ENCODE measurements around the gene LRCH1. TPM values are rescaled to one million over a fixed set of nuclear protein-coding genes. Genes with fewer than 3 reads are reported as not detected.

Gene LRCH1
- total RNA-seq, 2 experiments from 2014 or later: 16.9 to 18.1 TPM

GRCh38 chr13:46605076-46605824, 52.3 kb downstream of the LRCH1 start:
- Mint-ChIP-seq H3K4me1 (peaks cover 77% of the 10 kb centered on the region), H3K27ac (no peak overlapping the region), H3K4me3 (no peak overlapping the region)

GRCh38 chr13:46605825-46606554, 53.0 kb downstream of the LRCH1 start:
- Mint-ChIP-seq H3K4me1 (peaks cover 73% of the 10 kb centered on the region), H3K9me3 (no peaks in the 10 kb centered on the region), H3K36me3 (peaks cover 7% of the 10 kb centered on the region), H3K27me3 (no peaks in the 10 kb centered on the region), H3K4me3 (no peak overlapping the region), H3K27ac (peak overlapping the region; percentile 9)
- no peak for DNase-seq

More at GRCh38 chr13:46605076-46605824, 52.3 kb downstream of the LRCH1 start:
- Mint-ChIP-seq H3K9me3 (no peaks in the 10 kb centered on the region), H3K36me3 (peaks cover 7% of the 10 kb centered on the region), H3K27me3 (no peaks in the 10 kb centered on the region)
- no peak for DNase-seq

- Mint-ChIP-seq H3K27me3 (no peaks in the 10 kb centered on the region), H3K9me3 (no peaks in the 10 kb centered on the region), H3K4me3 (no peak overlapping the region), H3K27ac (no peak overlapping the region), H3K36me3 (peaks cover 7% of the 10 kb centered on the region), H3K4me1 (peaks cover 63% of the 10 kb centered on the region)
- no peak for DNase-seq
Observed at GRCh38 chr13:46606970-46607369, 54.0 kb downstream of the LRCH1 start.

GRCh38 chr13:46607768-46608564, 55.0 kb downstream of the LRCH1 start:
- Mint-ChIP-seq H3K27ac (peak overlapping the region; percentile 35), H3K27me3 (no peaks in the 10 kb centered on the region), H3K4me1 (peaks cover 55% of the 10 kb centered on the region), H3K4me3 (no peak overlapping the region), H3K9me3 (no peaks in the 10 kb centered on the region), H3K36me3 (peaks cover 7% of the 10 kb centered on the region)
- peak; percentile 29 for DNase-seq

- Mint-ChIP-seq H3K27ac (no peak overlapping the region), H3K9me3 (no peaks in the 10 kb centered on the region), H3K4me3 (no peak overlapping the region), H3K4me1 (peaks cover 54% of the 10 kb centered on the region), H3K27me3 (no peaks in the 10 kb centered on the region), H3K36me3 (peaks cover 7% of the 10 kb centered on the region)
- no peak for DNase-seq
Observed at GRCh38 chr13:46609052-46609451, 56.1 kb downstream of the LRCH1 start.

- Mint-ChIP-seq H3K27me3 (no peaks in the 10 kb centered on the region), H3K36me3 (peaks cover 9% of the 10 kb centered on the region), H3K9me3 (no peaks in the 10 kb centered on the region), H3K4me3 (no peak overlapping the region), H3K4me1 (peaks cover 48% of the 10 kb centered on the region), H3K27ac (no peak overlapping the region)
- DNase-seq: no peak
Observed at GRCh38 chr13:46609726-46610125, 56.8 kb downstream of the LRCH1 start.

- Mint-ChIP-seq H3K4me1 (peaks cover 42% of the 10 kb centered on the region), H3K4me3 (no peak overlapping the region), H3K27ac (no peak overlapping the region), H3K9me3 (no peaks in the 10 kb centered on the region), H3K27me3 (no peaks in the 10 kb centered on the region), H3K36me3 (peaks cover 18% of the 10 kb centered on the region)
- no peak for DNase-seq
Observed at GRCh38 chr13:46612267-46612666, 59.3 kb downstream of the LRCH1 start.

- Mint-ChIP-seq H3K9me3 (no peaks in the 10 kb centered on the region), H3K4me1 (peaks cover 36% of the 10 kb centered on the region), H3K27me3 (no peaks in the 10 kb centered on the region), H3K27ac (no peak overlapping the region), H3K36me3 (peaks cover 11% of the 10 kb centered on the region), H3K4me3 (no peak overlapping the region)
- no peak for DNase-seq
Observed at GRCh38 chr13:46613409-46614049, 60.6 kb downstream of the LRCH1 start.

GRCh38 chr13:46614582-46614981, 61.6 kb downstream of the LRCH1 start:
- H3K27me3 Mint-ChIP-seq: no peaks in the 10 kb centered on the region
- no peak overlapping the region for H3K4me3 Mint-ChIP-seq
- H3K36me3 Mint-ChIP-seq: peaks cover 11% of the 10 kb centered on the region
- H3K4me1 Mint-ChIP-seq: peaks cover 37% of the 10 kb centered on the region
- H3K9me3 Mint-ChIP-seq: no peaks in the 10 kb centered on the region
- DNase-seq: no peak
- no peak overlapping the region for H3K27ac Mint-ChIP-seq

GRCh38 chr13:46615888-46616531, 63.0 kb downstream of the LRCH1 start:
- Mint-ChIP-seq H3K27me3 (no peaks in the 10 kb centered on the region), H3K36me3 (peaks cover 11% of the 10 kb centered on the region), H3K27ac (no peak overlapping the region), H3K4me3 (no peak overlapping the region), H3K9me3 (no peaks in the 10 kb centered on the region), H3K4me1 (peaks cover 37% of the 10 kb centered on the region)
- no peak for DNase-seq

- Mint-ChIP-seq H3K36me3 (peaks cover 11% of the 10 kb centered on the region), H3K4me3 (no peak overlapping the region), H3K4me1 (peaks cover 43% of the 10 kb centered on the region), H3K27ac (no peak overlapping the region), H3K9me3 (no peaks in the 10 kb centered on the region), H3K27me3 (no peaks in the 10 kb centered on the region)
- no peak for DNase-seq
Observed at GRCh38 chr13:46617229-46617721, 64.3 kb downstream of the LRCH1 start.

- peaks cover 45% of the 10 kb centered on the region for H3K4me1 Mint-ChIP-seq
- no peaks in the 10 kb centered on the region for H3K9me3 Mint-ChIP-seq
- DNase-seq: no peak
- no peak overlapping the region for H3K27ac Mint-ChIP-seq
- peaks cover 11% of the 10 kb centered on the region for H3K36me3 Mint-ChIP-seq
- no peak overlapping the region for H3K4me3 Mint-ChIP-seq
- H3K27me3 Mint-ChIP-seq: no peaks in the 10 kb centered on the region
Observed at GRCh38 chr13:46617885-46618284, 64.9 kb downstream of the LRCH1 start.

GRCh38 chr13:46618694-46619254, 65.8 kb downstream of the LRCH1 start:
- Mint-ChIP-seq H3K9me3 (no peaks in the 10 kb centered on the region), H3K4me3 (no peak overlapping the region), H3K4me1 (peaks cover 45% of the 10 kb centered on the region), H3K27ac (no peak overlapping the region), H3K36me3 (peaks cover 11% of the 10 kb centered on the region), H3K27me3 (no peaks in the 10 kb centered on the region)
- no peak for DNase-seq

- no peak overlapping the region for H3K4me3 Mint-ChIP-seq
- H3K27me3 Mint-ChIP-seq: no peaks in the 10 kb centered on the region
- H3K36me3 Mint-ChIP-seq: peaks cover 7% of the 10 kb centered on the region
- no peaks in the 10 kb centered on the region for H3K9me3 Mint-ChIP-seq
- DNase-seq: no peak
- H3K4me1 Mint-ChIP-seq: peaks cover 48% of the 10 kb centered on the region
- no peak overlapping the region for H3K27ac Mint-ChIP-seq
Observed at GRCh38 chr13:46620029-46620428, 67.1 kb downstream of the LRCH1 start.
